CD1c-positive myeloid dendritic cell (primary cell): ENCODE results near the gene TRAK2.
"Not testable (repeated sequence)": the region's sequence is repeated elsewhere in the genome, so short reads cannot be mapped to it uniquely, and the experiment has no call there.

Experiments
- DNase-seq: peaks from one replicate; pipeline ENCODE4 v3.0.0-alpha.2; 2016; ENCODE audit errors: extremely low spot score

TRAK2 gene

GRCh38 chr2:201414099-201415023 lies 36.9 kb downstream of the TRAK2 start:
- DNase-seq: no peak

GRCh38 chr2:201413552-201413951 lies 37.7 kb downstream of the TRAK2 start:
- no peak for DNase-seq

- DNase-seq: no peak
Observed at GRCh38 chr2:201413143-201413542, 38.1 kb downstream of the TRAK2 start.

GRCh38 chr2:201411421-201411820 lies 39.8 kb downstream of the TRAK2 start:
- DNase-seq: no peak

GRCh38 chr2:201408931-201409330 lies 42.3 kb downstream of the TRAK2 start:
- DNase-seq: no peak

GRCh38 chr2:201407265-201407664 lies 44.0 kb downstream of the TRAK2 start:
- DNase-seq: no peak

- peak; percentile 15 for DNase-seq
Observed at GRCh38 chr2:201406077-201406662, 45.1 kb downstream of the TRAK2 start.

GRCh38 chr2:201404699-201405280 lies 46.5 kb downstream of the TRAK2 start:
- no peak for DNase-seq

- DNase-seq: no peak
Observed at GRCh38 chr2:201403880-201404279, 47.4 kb downstream of the TRAK2 start.

GRCh38 chr2:201402651-201403562 lies 48.4 kb downstream of the TRAK2 start:
- DNase-seq: no peak

GRCh38 chr2:201401815-201402214 lies 49.4 kb downstream of the TRAK2 start:
- no peak for DNase-seq

- no peak for DNase-seq
Observed at GRCh38 chr2:201396595-201396994, 54.7 kb downstream of the TRAK2 start.

GRCh38 chr2:201383136-201383535 lies 68.1 kb downstream of the TRAK2 start:
- DNase-seq: no peak

- no peak for DNase-seq
Observed at GRCh38 chr2:201378496-201379397, 72.5 kb downstream of the TRAK2 start.

- no peak for DNase-seq
Observed at GRCh38 chr2:201377218-201377617, 74.0 kb downstream of the TRAK2 start.

- DNase-seq: no peak
Observed at GRCh38 chr2:201369775-201370174, 81.5 kb downstream of the TRAK2 start.

- DNase-seq: not testable (repeated sequence)
Observed at GRCh38 chr2:201369318-201369717, 81.9 kb downstream of the TRAK2 start.

GRCh38 chr2:201366146-201366545 lies 85.1 kb downstream of the TRAK2 start:
- DNase-seq: no peak

- DNase-seq: peak; percentile 61
Observed at GRCh38 chr2:201363857-201364560, 87.2 kb downstream of the TRAK2 start.

GRCh38 chr2:201362396-201362795 lies 88.9 kb downstream of the TRAK2 start:
- DNase-seq: no peak
